Measurements from ENCODE around the gene MRPL33.

- TF ChIP-seq RAD21 (IDR thresholded peaks at IDR 0.05): no peak
- TF ChIP-seq, protein P1, sequence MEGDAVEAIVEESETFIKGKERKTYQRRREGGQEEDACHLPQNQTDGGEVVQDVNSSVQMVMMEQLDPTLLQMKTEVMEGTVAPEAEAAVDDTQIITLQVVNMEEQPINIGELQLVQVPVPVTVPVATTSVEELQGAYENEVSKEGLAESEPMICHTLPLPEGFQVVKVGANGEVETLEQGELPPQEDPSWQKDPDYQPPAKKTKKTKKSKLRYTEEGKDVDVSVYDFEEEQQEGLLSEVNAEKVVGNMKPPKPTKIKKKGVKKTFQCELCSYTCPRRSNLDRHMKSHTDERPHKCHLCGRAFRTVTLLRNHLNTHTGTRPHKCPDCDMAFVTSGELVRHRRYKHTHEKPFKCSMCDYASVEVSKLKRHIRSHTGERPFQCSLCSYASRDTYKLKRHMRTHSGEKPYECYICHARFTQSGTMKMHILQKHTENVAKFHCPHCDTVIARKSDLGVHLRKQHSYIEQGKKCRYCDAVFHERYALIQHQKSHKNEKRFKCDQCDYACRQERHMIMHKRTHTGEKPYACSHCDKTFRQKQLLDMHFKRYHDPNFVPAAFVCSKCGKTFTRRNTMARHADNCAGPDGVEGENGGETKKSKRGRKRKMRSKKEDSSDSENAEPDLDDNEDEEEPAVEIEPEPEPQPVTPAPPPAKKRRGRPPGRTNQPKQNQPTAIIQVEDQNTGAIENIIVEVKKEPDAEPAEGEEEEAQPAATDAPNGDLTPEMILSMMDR (IDR thresholded peaks at IDR 0.05; ENCODE audit: low read depth, low read length, missing input control): no peak
- TF ChIP-seq JUND (IDR thresholded peaks at IDR 0.05): no peak
- no peak for TF ChIP-seq ATF3 (IDR thresholded peaks at IDR 0.05)
- TF ChIP-seq SP1 (IDR thresholded peaks at IDR 0.05): no peak
- no peak for TF ChIP-seq EGR1 (IDR thresholded peaks at IDR 0.05; ENCODE audit: low read depth in 2 of 2)
- no peak for TF ChIP-seq RXRA (IDR thresholded peaks at IDR 0.05)
- TF ChIP-seq FOXA1 (IDR thresholded peaks at IDR 0.05): no peak
- TF ChIP-seq, protein P2, sequence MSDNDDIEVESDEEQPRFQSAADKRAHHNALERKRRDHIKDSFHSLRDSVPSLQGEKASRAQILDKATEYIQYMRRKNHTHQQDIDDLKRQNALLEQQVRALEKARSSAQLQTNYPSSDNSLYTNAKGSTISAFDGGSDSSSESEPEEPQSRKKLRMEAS (IDR thresholded peaks at IDR 0.05): no peak
- TF ChIP-seq YY1 (IDR thresholded peaks at IDR 0.05): no peak
Observed at GRCh38 chr2:27808984-27809383, 37.5 kb downstream of the MRPL33 start.
